Lower leg skin (tissue), 4 donors: ENCODE data around the gene MAP2. TPM values are rescaled to one million over a fixed set of nuclear protein-coding genes. Genes with fewer than 3 reads are reported as not detected.

Source experiments
- DNase-seq, 2 donors: peaks; one replicate each; pipeline ENCODE4 v3.0.0-alpha.2; 2019; ENCODE audit warnings: low spot score in 2 of 2
- H3K4me3 ChIP-seq: fragments of 200-600 bp; sonication (generic); 2 replicates; pipeline ENCODE4 v1.5.1; 2017; ENCODE audit warnings: mild to moderate bottlenecking, low read depth; ENCODE audit not compliant: poor library complexity, severe bottlenecking
- POLR2A ChIP-seq, 2 donors: fragments of 450-650 bp; IDR thresholded peaks; one replicate each; pipeline ENCODE4 v1.6.1; 2016 to 2017; ENCODE audit warnings: antibody characterized with exemption in 2 of 2, mild to moderate bottlenecking in 1 of 2, moderate library complexity in 1 of 2
- WGBS, 2 donors: methylation state at CpG; one replicate each; pipeline ENCODE4 v1.1.5; 2018; 5-methylcytosine and 5-hydroxymethylcytosine counted together
- intact Hi-C: fragments of 100-400 bp; cut with DNase I; formaldehyde crosslinking; loops from one replicate; pipeline ENCODE4 v1.15.0; 2023; ENCODE audit warnings: low total_unique reads
- total RNA-seq, 4 donors: library from RNA; depleted of rRNA; stranded (reverse); fragments of >200 nt; gene quantifications; one replicate each; pipeline ENCODE4 v1.1.0, GENCODE V29; 2016
- TF ChIP-seq, protein P1 (sequence below), 3 donors: fragments of 450-650 bp; IDR thresholded peaks; one replicate each; pipeline ENCODE4 v1.5.1; 2016; ENCODE audit warnings: antibody characterized with exemption in 3 of 3, mild to moderate bottlenecking in 3 of 3, moderate library complexity in 2 of 3

The MAP2 gene
- total RNA-seq, 4 donors from 2014 or later, result 35.1 to 47.8 (median 40.9) TPM

DNA sequence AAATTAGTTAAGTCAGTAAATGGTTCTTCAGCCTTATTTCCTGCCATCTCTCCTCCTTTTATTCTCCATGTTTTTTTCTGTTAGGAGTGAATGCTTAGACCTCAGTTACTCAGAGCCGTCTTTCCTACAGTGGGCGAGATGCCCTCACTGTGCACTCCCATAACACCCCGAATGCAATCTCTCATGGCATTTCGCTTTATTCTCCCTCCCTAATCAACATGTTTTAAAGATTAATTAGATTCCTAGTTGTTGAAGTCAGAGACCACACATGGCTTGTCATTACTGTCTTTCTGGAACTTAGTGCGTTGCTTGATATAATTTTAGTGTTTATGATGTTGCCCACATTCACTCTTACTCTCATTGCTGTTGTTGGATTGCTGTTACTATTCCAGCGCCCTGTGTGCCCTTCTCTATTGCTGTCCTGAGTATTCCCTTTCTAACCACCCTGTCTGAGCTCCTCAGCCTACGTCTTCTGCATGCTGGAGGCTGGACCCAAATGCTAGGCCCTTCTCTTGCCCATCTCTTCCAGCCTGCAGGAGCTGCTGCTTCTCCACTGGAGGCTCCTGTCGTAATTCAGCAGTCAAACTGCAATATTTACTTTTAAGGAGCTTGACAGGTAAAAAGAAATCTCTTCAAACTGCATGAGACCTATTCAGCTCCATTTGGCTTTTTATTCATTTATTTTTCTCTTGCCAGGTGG, 99.3 kb downstream of the MAP2 start:
- WGBS, 2 donors, result 78 to 79% methylated on average over 8 of the region's 8 CpGs
- intact Hi-C loops, result no loop called here
- DNase-seq, result no peak
- H3K4me3 ChIP-seq, result no peak overlapping the region
- TF ChIP-seq POLR2A (IDR thresholded peaks at IDR 0.05), result no peak
- TF ChIP-seq, protein P1, sequence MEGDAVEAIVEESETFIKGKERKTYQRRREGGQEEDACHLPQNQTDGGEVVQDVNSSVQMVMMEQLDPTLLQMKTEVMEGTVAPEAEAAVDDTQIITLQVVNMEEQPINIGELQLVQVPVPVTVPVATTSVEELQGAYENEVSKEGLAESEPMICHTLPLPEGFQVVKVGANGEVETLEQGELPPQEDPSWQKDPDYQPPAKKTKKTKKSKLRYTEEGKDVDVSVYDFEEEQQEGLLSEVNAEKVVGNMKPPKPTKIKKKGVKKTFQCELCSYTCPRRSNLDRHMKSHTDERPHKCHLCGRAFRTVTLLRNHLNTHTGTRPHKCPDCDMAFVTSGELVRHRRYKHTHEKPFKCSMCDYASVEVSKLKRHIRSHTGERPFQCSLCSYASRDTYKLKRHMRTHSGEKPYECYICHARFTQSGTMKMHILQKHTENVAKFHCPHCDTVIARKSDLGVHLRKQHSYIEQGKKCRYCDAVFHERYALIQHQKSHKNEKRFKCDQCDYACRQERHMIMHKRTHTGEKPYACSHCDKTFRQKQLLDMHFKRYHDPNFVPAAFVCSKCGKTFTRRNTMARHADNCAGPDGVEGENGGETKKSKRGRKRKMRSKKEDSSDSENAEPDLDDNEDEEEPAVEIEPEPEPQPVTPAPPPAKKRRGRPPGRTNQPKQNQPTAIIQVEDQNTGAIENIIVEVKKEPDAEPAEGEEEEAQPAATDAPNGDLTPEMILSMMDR (IDR thresholded peaks at IDR 0.05), result no peak

DNA sequence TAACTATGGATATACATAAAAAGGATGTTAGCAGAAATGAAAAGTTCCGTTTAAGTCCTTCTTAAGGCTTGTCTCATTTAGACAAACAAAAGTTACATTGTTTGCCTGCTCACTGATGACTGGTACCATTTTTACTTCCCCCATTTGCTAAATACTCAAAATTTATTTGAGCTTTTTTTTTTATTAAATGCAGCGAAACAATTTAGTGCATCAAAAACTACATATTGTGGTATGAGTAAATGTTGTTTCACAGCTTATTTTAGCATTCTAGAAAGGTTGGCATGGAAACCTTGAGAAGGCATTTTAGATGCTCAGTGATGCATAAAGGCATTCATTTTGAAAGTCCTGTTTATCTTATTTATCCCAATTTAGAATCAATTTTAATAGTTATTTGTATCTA, 100.0 kb downstream of the MAP2 start:
- WGBS, 2 donors, result 83 to 84% methylated on average over 2 of the region's 2 CpGs
- intact Hi-C loops, result no loop called here

DNA sequence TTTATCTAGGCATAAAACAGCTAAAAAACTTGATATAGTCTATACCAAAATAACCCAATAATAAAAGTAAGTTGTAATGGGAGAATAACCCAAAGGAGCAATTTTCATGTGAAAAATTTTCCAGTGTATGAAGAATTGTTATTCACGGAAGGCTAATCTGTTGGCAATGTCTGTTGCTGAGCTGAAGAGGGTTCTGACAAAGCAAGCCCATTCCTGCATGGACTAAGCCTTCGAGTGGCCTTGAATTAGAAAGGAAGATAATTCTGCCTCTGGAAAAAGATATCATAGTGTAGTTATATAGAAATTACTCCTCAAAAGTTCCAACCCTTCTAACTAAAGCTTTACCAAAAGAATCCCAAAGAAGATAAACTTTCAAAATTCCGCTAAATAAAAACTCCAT, 101.5 kb downstream of the MAP2 start:
- intact Hi-C loops, result no loop called here
- H3K4me3 ChIP-seq, result no peak overlapping the region
- DNase-seq, result no peak
- 48 to 55% methylated on average over 3 of the region's 3 CpGs for WGBS, 2 donors
- TF ChIP-seq POLR2A (IDR thresholded peaks at IDR 0.05), result no peak
- TF ChIP-seq, protein P1 (IDR thresholded peaks at IDR 0.05), result no peak

More for the DNA sequence above, 100.0 kb downstream of the MAP2 start:
- no peak overlapping the region for H3K4me3 ChIP-seq
- no peak for DNase-seq
- TF ChIP-seq, protein P1 (IDR thresholded peaks at IDR 0.05), result no peak
- TF ChIP-seq POLR2A (IDR thresholded peaks at IDR 0.05), result no peak

GRCh38 chr2:209525834-209526281, 102.0 kb downstream of the MAP2 start:
- DNase-seq, result no peak
- no peak for TF ChIP-seq POLR2A (IDR thresholded peaks at IDR 0.05)
- intact Hi-C loops, result no loop called here
- H3K4me3 ChIP-seq, result no peak overlapping the region

DNA sequence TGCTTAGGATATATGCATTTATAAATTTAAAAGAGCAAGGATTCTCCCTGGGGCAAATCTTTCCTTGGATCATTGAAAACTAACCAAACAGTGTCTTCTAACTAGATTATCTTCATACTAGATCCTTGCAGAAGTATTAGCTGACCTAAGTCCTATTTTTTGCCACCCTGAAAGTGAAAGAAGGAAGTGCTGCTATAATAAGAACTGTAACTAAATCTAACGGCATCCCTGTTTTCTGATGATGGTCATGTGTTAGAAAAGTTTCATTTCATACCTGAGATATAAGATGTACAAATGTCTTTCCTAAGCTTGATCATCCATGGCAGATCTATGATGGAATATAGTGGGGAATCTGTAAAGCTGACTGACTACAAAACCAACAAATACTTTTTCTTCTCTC, 102.7 kb downstream of the MAP2 start:
- TF ChIP-seq, protein P1 (IDR thresholded peaks at IDR 0.05), result no peak
- no peak for TF ChIP-seq POLR2A (IDR thresholded peaks at IDR 0.05)
- intact Hi-C loops, result no loop called here
- no peak overlapping the region for H3K4me3 ChIP-seq
- no peak for DNase-seq
- 7 to 34% methylated on average over 1 of the region's 1 CpG for WGBS, 2 donors

DNA sequence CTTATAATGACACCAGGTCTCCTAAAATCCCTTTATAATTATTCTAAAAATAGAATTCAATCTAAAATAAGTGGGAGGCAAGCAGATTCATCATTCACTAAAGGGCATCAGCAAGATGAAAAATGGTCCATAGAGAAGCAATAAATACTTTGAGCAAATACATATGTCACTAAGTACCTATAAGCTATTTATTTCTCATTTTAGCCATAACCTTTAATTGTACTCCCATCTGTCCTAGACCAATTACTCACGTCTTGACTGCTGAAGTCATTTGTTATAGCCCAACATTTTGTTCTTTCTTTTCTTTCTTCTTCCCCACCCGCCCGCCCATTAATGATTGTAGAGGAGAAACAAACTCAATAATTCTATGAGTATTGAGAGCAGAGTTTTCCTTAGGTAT, 105.7 kb downstream of the MAP2 start:
- 83 to 93% methylated on average over 3 of the region's 3 CpGs for WGBS, 2 donors
- DNase-seq, result no peak
- intact Hi-C loops, result no loop called here
- TF ChIP-seq, protein P1 (IDR thresholded peaks at IDR 0.05), result no peak
- no peak for TF ChIP-seq POLR2A (IDR thresholded peaks at IDR 0.05)
- H3K4me3 ChIP-seq, result no peak overlapping the region
